GM12874 (cell line): ENCODE results near the gene SHLD1.

Experiments
- TF ChIP-seq, protein P1 (sequence below): IDR thresholded peaks from 2 replicates; pipeline ENCODE4 v1.5.1; 2011; ENCODE audit warnings: low read depth, mild to moderate bottlenecking, control low read depth, low read length, moderate library complexity; ENCODE audit not compliant: insufficient read depth

SHLD1 gene

DNA sequence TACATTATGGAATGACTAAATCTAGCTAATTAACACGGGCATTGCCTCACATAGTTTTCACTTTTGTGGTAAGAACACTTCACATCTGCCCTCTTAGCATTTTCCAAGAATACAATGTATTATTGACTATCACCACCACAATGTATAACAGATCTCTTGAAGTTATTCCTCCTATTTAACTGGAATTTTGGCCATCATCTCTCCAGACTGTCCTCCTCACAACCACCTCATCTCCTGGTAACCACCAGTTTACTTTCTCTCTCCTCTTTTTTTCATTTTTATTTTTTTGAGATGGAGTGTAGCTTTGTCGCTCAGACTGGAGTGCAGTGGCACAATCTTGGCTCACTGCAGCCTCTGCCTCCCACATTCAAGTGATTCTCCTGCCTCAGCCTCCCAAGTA lies 8.2 kb upstream of the SHLD1 start:
- TF ChIP-seq, protein P1, sequence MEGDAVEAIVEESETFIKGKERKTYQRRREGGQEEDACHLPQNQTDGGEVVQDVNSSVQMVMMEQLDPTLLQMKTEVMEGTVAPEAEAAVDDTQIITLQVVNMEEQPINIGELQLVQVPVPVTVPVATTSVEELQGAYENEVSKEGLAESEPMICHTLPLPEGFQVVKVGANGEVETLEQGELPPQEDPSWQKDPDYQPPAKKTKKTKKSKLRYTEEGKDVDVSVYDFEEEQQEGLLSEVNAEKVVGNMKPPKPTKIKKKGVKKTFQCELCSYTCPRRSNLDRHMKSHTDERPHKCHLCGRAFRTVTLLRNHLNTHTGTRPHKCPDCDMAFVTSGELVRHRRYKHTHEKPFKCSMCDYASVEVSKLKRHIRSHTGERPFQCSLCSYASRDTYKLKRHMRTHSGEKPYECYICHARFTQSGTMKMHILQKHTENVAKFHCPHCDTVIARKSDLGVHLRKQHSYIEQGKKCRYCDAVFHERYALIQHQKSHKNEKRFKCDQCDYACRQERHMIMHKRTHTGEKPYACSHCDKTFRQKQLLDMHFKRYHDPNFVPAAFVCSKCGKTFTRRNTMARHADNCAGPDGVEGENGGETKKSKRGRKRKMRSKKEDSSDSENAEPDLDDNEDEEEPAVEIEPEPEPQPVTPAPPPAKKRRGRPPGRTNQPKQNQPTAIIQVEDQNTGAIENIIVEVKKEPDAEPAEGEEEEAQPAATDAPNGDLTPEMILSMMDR = no peak

DNA sequence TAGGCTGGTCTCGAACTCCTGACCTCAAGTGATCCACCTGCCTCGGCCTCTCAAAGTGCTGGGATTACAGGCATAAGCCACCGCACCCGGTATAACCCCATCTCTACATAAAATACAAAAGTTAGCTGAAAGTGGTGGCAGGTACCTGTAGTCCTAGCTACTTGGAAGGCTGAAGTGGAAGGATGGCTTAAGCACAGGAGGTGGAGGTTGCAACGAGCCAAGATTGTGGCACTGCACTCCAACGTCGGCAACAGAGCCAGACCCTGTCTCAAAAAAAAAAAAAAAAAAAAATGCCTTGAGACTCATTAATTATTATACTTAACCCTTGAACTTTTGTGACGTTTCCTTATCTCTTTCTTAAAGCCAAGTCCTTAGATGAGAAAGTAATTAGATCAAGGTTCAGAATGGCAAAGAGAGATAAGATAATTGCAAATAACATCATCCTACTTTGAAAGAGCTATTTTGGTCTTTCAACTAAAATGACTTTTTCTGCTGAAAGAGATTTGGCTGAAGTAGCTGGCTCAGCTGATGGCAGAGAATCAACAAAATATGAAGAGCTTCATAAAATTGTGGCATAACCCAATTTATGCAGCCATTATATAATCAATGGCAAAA lies 4.7 kb upstream of the SHLD1 start:
- TF ChIP-seq, protein P1 = no peak

DNA sequence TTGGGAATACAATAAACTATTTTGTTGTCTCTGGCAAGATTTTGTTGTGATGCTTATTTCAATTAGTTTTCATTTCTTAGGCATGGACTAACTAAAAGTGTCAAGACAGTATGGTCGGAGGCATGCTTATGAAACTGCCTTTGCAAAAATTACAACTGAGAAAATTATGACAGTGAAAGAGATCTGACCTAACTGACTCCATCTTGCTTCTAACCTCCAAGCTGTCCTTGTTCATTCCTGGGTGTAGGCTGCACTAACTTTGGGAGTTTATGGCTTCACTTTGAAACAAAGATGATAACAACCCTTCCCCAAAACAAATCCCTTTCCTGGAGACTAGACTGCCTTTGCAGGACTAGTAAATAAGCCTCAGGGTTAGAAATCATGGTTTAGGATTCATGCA lies 4.1 kb upstream of the SHLD1 start:
- TF ChIP-seq, protein P1 = no peak

DNA sequence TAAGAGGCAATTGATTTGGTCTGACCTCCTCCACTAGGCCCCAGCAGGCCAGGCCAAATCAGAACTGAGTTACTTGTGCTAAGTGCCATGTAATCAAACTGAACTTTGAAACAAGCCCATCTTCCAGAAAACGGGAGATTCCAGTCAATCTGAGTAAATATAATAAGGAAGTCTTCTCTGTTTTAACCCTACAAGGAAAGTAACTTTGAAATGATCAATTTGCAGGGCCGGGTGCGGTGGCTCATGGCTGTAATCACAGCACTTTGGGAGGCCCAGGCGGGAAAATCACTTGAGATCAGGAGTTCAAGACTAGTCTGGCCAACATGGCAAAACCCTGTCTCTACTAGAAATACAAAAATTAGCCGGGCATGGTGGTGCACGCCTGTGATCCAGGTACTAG lies 2.0 kb upstream of the SHLD1 start:
- TF ChIP-seq, protein P1 = no peak

DNA sequence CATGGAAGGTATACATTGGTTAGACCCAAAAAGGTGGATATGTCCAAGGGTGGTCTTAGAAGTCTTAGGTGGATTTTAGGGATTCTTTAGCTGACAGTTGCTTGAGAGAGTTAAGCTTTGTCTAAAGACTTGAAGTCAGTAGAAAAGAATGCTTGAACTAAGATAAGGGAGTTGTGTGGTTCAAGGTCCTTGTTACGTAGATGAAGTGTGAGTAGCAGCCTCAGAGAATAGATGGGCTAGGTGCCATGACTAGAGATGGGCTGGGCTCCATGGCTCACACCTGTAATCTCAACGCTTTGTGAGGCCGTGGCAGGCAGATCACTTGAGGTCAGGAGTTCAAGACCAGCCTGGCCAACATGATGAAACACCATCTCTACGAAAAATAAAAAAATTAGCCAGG lies 1.7 kb downstream of the SHLD1 start:
- TF ChIP-seq, protein P1 = no peak

DNA sequence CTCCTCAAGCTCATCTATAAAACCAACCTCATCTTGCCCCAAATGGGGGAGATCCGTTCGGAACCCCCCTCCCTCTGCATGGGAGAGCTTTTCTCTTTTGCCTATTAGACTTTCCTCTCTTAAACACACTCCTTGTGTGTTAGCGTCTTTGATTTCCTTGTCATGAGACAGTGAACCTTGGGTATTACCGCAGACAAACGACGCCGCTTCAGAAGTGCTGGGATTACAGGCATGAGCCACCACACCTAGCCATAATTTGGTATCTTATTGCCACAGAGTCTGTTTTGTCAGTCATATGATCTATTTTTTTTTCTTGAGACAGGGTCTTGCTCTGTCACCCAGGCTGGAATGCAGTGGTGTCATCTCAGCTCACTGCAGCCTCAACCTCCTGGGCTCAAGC lies 3.6 kb downstream of the SHLD1 start:
- TF ChIP-seq, protein P1 = no peak

DNA sequence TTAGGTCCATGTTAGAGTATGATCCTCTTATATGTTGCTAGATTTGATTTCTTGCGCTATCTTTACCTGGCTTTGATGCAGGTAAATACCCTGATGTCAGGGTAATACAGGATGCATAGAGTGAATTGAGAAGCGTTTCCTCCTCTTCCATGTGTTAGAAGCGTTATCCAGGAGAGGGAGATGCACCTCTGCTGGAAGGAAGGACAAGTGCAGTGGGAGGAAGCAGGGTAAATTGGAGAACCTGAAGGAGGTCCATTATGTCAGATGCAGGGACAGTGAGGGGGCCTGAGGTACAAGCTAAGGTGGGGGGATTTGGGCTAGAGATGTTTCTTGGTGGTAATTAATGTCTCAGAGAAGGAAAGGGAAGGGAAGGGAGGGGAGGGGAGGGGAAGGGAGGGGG lies 7.7 kb downstream of the SHLD1 start:
- TF ChIP-seq, protein P1 = no peak
